ENCODE measurements around the gene TASOR. TPM values are rescaled to one million over a fixed set of nuclear protein-coding genes. Genes with fewer than 3 reads are reported as not detected.
"Not testable (repeated sequence)": the region's sequence is repeated elsewhere in the genome, so short reads cannot be mapped to it uniquely, and the experiment has no call there.

TASOR gene
- total and polyA plus RNA-seq, 2 of the 8 experiments (the other 6 are each of a cell fraction or from before 2014, with no cell fraction given): 12.2 to 45.5 TPM

DNA sequence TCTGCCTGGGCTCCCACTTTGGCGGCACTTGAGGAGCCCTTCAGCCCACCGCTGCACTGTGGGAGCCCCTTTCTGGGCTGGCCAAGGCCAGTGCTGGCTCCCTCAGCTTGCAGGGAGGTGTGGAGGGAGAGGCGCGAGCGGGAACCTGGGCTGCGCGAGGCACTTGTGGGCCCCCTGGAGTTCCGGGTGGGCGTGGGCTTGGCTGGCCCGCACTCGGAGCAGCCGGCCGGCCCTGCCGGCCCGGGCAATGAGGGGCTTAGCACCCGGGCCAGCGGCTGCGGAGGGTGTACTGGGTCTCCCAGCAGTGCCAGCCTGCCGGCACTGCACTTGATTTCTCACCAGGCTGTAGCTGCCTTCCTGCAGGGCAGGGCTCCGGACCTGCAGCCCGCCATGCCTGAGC lies 35.7 kb upstream of the TASOR start:
- H3K4me3 ChIP-seq (ENCODE audit: extremely low read depth in 1 of 4, insufficient read depth in 2 of 4, low read depth in 3 of 4, low read length in 4 of 4); H3K14ac ChIP-seq (ENCODE audit: insufficient read length); DNase-seq (ENCODE audit: low read depth in 1 of 2, low spot score in 2 of 2); H3K79me1 ChIP-seq (ENCODE audit: low read depth, low read length); H4K8ac ChIP-seq (ENCODE audit: extremely low read depth, insufficient read depth, low read length); H2AK5ac ChIP-seq (ENCODE audit: low read depth, low read length); H4K5ac ChIP-seq (ENCODE audit: insufficient read length, low read depth, low read length); H3K23me2 ChIP-seq (ENCODE audit: low read depth, low read length); H2BK120ac ChIP-seq (replicated peaks; ENCODE audit: low read depth, low read length); H3K79me2 ChIP-seq (ENCODE audit: control insufficient read depth in 1 of 2, insufficient read depth in 2 of 2, low read length in 2 of 2); FAIRE-seq; H4K91ac ChIP-seq (replicated peaks; ENCODE audit: insufficient read length, low read length); H2BK5ac ChIP-seq (ENCODE audit: low read depth, low read length); H3K56ac ChIP-seq (replicated peaks; ENCODE audit: insufficient read length, low read depth, low read length); H2BK12ac ChIP-seq (ENCODE audit: low read depth, low read length); H2BK20ac ChIP-seq (ENCODE audit: low read length); H3K27me3 ChIP-seq (replicated peaks in 1 of 4; ENCODE audit: control insufficient read depth in 3 of 4, extremely low read depth in 1 of 4, insufficient read depth in 3 of 4, low read length in 3 of 4); H3K36me3 ChIP-seq (ENCODE audit: control insufficient read depth in 2 of 4, insufficient read depth in 4 of 4, low read length in 3 of 4); H3K9ac ChIP-seq (replicated peaks in 1 of 4; ENCODE audit: extremely low read depth in 1 of 4, low read depth in 3 of 4, low read length in 3 of 4); H2AFZ ChIP-seq (ENCODE audit: low read length); H3K18ac ChIP-seq (ENCODE audit: extremely low read depth, low read length); H3K4me2 ChIP-seq (ENCODE audit: insufficient read depth in 1 of 2, low read depth in 2 of 2, low read length in 2 of 2); POLR2A ChIA-PET (ENCODE audit: partially characterized antibody); H4K20me1 ChIP-seq (replicated peaks in 1 of 2; ENCODE audit: control insufficient read depth in 1 of 2, insufficient read depth in 2 of 2, low read length in 2 of 2); H2BK15ac ChIP-seq (ENCODE audit: low read length); H3K4ac ChIP-seq (replicated peaks; ENCODE audit: insufficient read length, low read depth, low read length); H3K4me1 ChIP-seq (replicated peaks in 1 of 4; ENCODE audit: control insufficient read depth in 3 of 4, insufficient read depth in 4 of 4, low read length in 3 of 4); H3K9me3 ChIP-seq (ENCODE audit: insufficient read depth in 2 of 2, low read depth in 1 of 2, low read length in 1 of 2); H3K23ac ChIP-seq (ENCODE audit: insufficient read length); H3K27ac ChIP-seq (ENCODE audit: low read depth, low read length): not testable (repeated sequence)
- CTCF ChIA-PET (ENCODE audit: partially characterized antibody): interaction anchor here (0.8 to 1.1 kb wide), 2 partner anchors 81 to 83 kb away, joined by 3 to 4 read pairs; partner anchors contain the start of gene ARHGEF3
- 93% methylated on average over 19 of the region's 21 CpGs; no CpG with 5 or more reads in 1 of the 2 experiments for WGBS, 2 experiments (ENCODE audit: extremely low coverage in 1 of 2, insufficient coverage in 1 of 2, insufficient read length in 1 of 2, insufficient replicate concordance in 2 of 2, low coverage in 1 of 2, low lambda C conversion rate in 2 of 2, missing lambda C conversion rate in 1 of 2)

Data from H1 (cell line).